GM12878 (cell line): ENCODE results near the gene RHOF. TPM values are rescaled to one million over a fixed set of nuclear protein-coding genes. Genes with fewer than 3 reads are reported as not detected.

Source experiments
- ATAC-seq: fragments of 200-7000 bp; cut with Tn5 transposase; 3 replicates; pipeline ENCODE4 v1.9.1; 2020; ENCODE audit warnings: mild to moderate bottlenecking, moderate library complexity
- BruUV-seq: library from RNA; stranded (reverse); fragments of 400-500 nt; replicated peaks from 2 replicates; lab custom pipeline; 2021; lab: Mats Ljungman, UMichigan
- CTCF ChIA-PET: fragments of 300-600 bp; sonication (Branson Sonifier 250); formaldehyde crosslinking; extraction: SDS; loops from one replicate; lab custom pipeline; 2021; ENCODE audit warnings: inconsistent platforms; lab: Yijun Ruan, JAX
- POLR2A ChIA-PET: fragments of 350-600 bp; formaldehyde crosslinking; extraction: SDS; loops from one replicate; lab custom pipeline; 2021; ENCODE audit warnings: inconsistent platforms; lab: Charles Lee
- RAD21 ChIA-PET: fragments of 300-600 bp; sonication (Branson Sonifier 250); formaldehyde crosslinking; loops from one replicate; lab custom pipeline; 2023; ENCODE audit warnings: antibody characterized with exemption; ENCODE audit not compliant: unreplicated experiment; lab: Charles Lee
- SMC1A ChIA-PET: fragments of 300-600 bp; sonication (Branson Sonifier 250); formaldehyde crosslinking; loops from one replicate; lab custom pipeline; 2023; ENCODE audit not compliant: unreplicated experiment, uncharacterized antibody; lab: Charles Lee
- DNase-seq: peaks from one replicate; pipeline ENCODE4 v3.0.0-alpha.2; 2011; ENCODE audit warnings: low read depth, low spot score
- FAIRE-seq: peaks from 3 replicates; lab custom pipeline; 2011; peaks lifted over from hg19 to GRCh38; lab: Jason Lieb, UNC
- H2AFZ ChIP-seq: 2 replicates; pipeline ENCODE4 v1.6.0; 2011; ENCODE audit warnings: low read depth, low read length, control low read depth; ENCODE audit not compliant: control insufficient read depth
- H3K27ac ChIP-seq: 2 replicates; pipeline ENCODE4 v1.5.1; 2011; ENCODE audit warnings: control low read depth; ENCODE audit not compliant: control insufficient read depth, insufficient read depth
- H3K27me3 ChIP-seq, 2 experiments: replicated peaks in 1 of 2; 2 replicates each; pipeline versions ENCODE4 v1.6.0 to v1.6.1; 2011; ENCODE audit warnings: low read length in 1 of 2; ENCODE audit not compliant: control insufficient read depth in 2 of 2, insufficient read depth in 2 of 2
- H3K36me3 ChIP-seq, 2 experiments: 2 replicates each; pipeline ENCODE4 v1.5.1; 2011; ENCODE audit warnings: low read length in 1 of 2; ENCODE audit not compliant: control insufficient read depth in 2 of 2, insufficient read depth in 2 of 2
- H3K4me1 ChIP-seq: 2 replicates; pipeline ENCODE4 v1.6.1; 2011; ENCODE audit warnings: mild to moderate bottlenecking, low read length, moderate library complexity, mixed read lengths; ENCODE audit not compliant: control insufficient read depth, insufficient read depth
- H3K4me2 ChIP-seq: 2 replicates; pipeline ENCODE4 v1.6.0; 2011; ENCODE audit warnings: control low read depth; ENCODE audit not compliant: control insufficient read depth, insufficient read depth
- H3K4me3 ChIP-seq: fragments of 200-600 bp; sonication (generic); 2 replicates; pipeline ENCODE4 v1.5.1; 2016
- H3K79me2 ChIP-seq: 2 replicates; pipeline ENCODE4 v1.6.0; 2011; ENCODE audit warnings: low read length; ENCODE audit not compliant: control insufficient read depth, insufficient read depth
- H3K9ac ChIP-seq: 2 replicates; pipeline ENCODE4 v1.8.0; 2011; ENCODE audit warnings: low read length, control low read depth, mixed read lengths; ENCODE audit not compliant: control insufficient read depth, insufficient read depth
- H3K9me3 ChIP-seq: replicated peaks from 3 replicates; pipeline ENCODE4 v1.5.1; 2011; ENCODE audit warnings: mild to moderate bottlenecking, low read length; ENCODE audit not compliant: control insufficient read depth, insufficient read depth
- H4K20me1 ChIP-seq: 2 replicates; pipeline ENCODE4 v1.6.0; 2011; ENCODE audit not compliant: control insufficient read depth, insufficient read depth
- KAT2A ChIP-seq: conservative IDR thresholded peaks from 2 replicates; pipeline ENCODE4 v1.6.1; 2011; ENCODE audit warnings: low read depth, low read length; ENCODE audit not compliant: control insufficient read depth
- LARP7 ChIP-seq: fragments of 450-650 bp; IDR thresholded peaks from 2 replicates; pipeline ENCODE4 v1.6.1; 2017; ENCODE audit warnings: mild to moderate bottlenecking
- NR2F1 ChIP-seq: fragments of 450-650 bp; conservative IDR thresholded peaks from 2 replicates; pipeline ENCODE4 v1.6.1; 2017; ENCODE audit warnings: mild to moderate bottlenecking
- POLR2A ChIP-seq: IDR thresholded peaks from 2 replicates; pipeline ENCODE4 v1.6.1; 2011; ENCODE audit warnings: low read depth, mild to moderate bottlenecking, low read length
- POLR2AphosphoS5 ChIP-seq: IDR thresholded peaks from 2 replicates; pipeline ENCODE4 v1.6.1; 2011; ENCODE audit warnings: mild to moderate bottlenecking, low read length, inconsistent platforms
- POU2F2 ChIP-seq: IDR thresholded peaks from 3 replicates; pipeline ENCODE4 v1.6.1; 2011; ENCODE audit warnings: low read depth, mild to moderate bottlenecking, low read length, borderline replicate concordance
- RAD51 ChIP-seq: fragments of 450-650 bp; IDR thresholded peaks from 2 replicates; pipeline ENCODE4 v1.6.1; 2016; ENCODE audit warnings: moderate library complexity, mild to moderate bottlenecking, inconsistent platforms
- STAT1 ChIP-seq: fragments of 450-650 bp; conservative IDR thresholded peaks from 2 replicates; pipeline ENCODE4 v1.6.1; 2014; ENCODE audit warnings: antibody characterized with exemption, mild to moderate bottlenecking
- TARDBP ChIP-seq: IDR thresholded peaks from 2 replicates; pipeline ENCODE4 v1.6.1; 2016; ENCODE audit warnings: borderline replicate concordance
- TCF3 ChIP-seq: IDR thresholded peaks from 2 replicates; pipeline ENCODE4 v1.6.1; 2012; ENCODE audit warnings: low read depth, mild to moderate bottlenecking, low read length, borderline replicate concordance; ENCODE audit not compliant: insufficient read depth
- ZBED1 ChIP-seq: IDR thresholded peaks from 2 replicates; pipeline ENCODE4 v1.6.1; 2016; ENCODE audit warnings: borderline replicate concordance
- WGBS: methylation state at CpG from one replicate; pipeline ENCODE4 v1.1.6; 2016; ENCODE audit warnings: low lambda C conversion rate; ENCODE audit not compliant: insufficient replicate concordance, insufficient coverage; ENCODE audit errors: missing lambda C conversion rate; 5-methylcytosine and 5-hydroxymethylcytosine counted together
- in situ Hi-C: fragments of 300-500 bp; cut with MboI; formaldehyde crosslinking; loops from 9 replicates; pipeline ENCODE4 v1.14.3; 2018; ENCODE audit warnings: mixed read lengths
- intact Hi-C: fragments of 100-400 bp; cut with micrococcal nuclease; formaldehyde crosslinking; loops from one replicate; pipeline ENCODE4 v1.14.2; 2022; ENCODE audit not compliant: unreplicated experiment
- polyA plus RNA-seq, 11 experiments: library from polyadenylated mRNA; depleted of rRNA in 4 of 11; unstranded in 6 of 11; stranded (reverse) in 5 of 11; fragments of >200 nt; fragmentation: Nextera tagmentation in 4 of 11; fragmentation: Illumina TruSeq in 1 of 11; extraction: Ambion mirVana in 4 of 11; extraction: Trizol in 1 of 11; gene quantifications; 1 replicate in 1 of 11; 2 replicates in 10 of 11; pipeline versions ENCODE4 v1.2.1 to v1.2.3, GENCODE V29; 2011 to 2016; ENCODE audit warnings: inconsistent platforms in 2 of 11, missing spikeins in 2 of 11, low read depth in 1 of 11
- total RNA-seq, 4 experiments: library from RNA; depleted of rRNA in 3 of 4; stranded (reverse); fragments of >200 nt in 3 of 4; fragmentation: Illumina TruSeq in 1 of 4; extraction: Trizol in 1 of 4; gene quantifications; 2 replicates each; pipeline versions ENCODE4 v1.2.1 to v1.2.3, GENCODE V29; 2013 to 2021
- TF ChIP-seq, protein P1 (sequence below): IDR thresholded peaks from 2 replicates; pipeline ENCODE4 v1.6.1; 2011; ENCODE audit warnings: borderline replicate concordance, low read depth, mild to moderate bottlenecking, moderate library complexity, low read length; ENCODE audit not compliant: insufficient read depth, poor library complexity, severe bottlenecking

Gene RHOF
- total and polyA plus RNA-seq, 10 of the 15 experiments (the other 5 are each of a cell fraction or from before 2014, with no cell fraction given): 6.1 to 78.7 (median 39.7) TPM

- Histone ChIP-seq H2AFZ (no peak overlapping the region), H3K27me3 (no peaks in the 10 kb centered on the region), H3K9me3 (no peaks in the 10 kb centered on the region), H3K27ac (no peak overlapping the region), H3K4me2 (no peak overlapping the region), H3K9ac (no peak overlapping the region), H3K4me3 (no peak overlapping the region), H3K4me1 (no peaks in the 10 kb centered on the region), H3K36me3 (peaks cover 6 to 18% of the 10 kb centered on the region in 2 experiments; a peak in 3 of 4 replicates), H4K20me1 (no peaks in the 10 kb centered on the region; the same call in 1 of the 2 replicates), H3K79me2 (no peaks in the 10 kb centered on the region)
- in situ Hi-C loops: no loop called here
- ChIA-PET SMC1A (no interaction called here), RAD21 (interaction anchor here (1.4 kb wide), 1 partner anchor 34 kb away, joined by 4 read pairs; no protein-coding TSS in a partner anchor), POLR2A (interaction anchor here (0.6 kb wide), 1 partner anchor 63 kb away, joined by 3 read pairs; no protein-coding TSS in a partner anchor), CTCF (interaction anchor here (1.0 to 2.1 kb wide), 3 partner anchors 9 to 34 kb away, joined by 3 to 8 read pairs (median 4); no protein-coding TSS in a partner anchor)
- WGBS: 95% methylated on average over 8 of the region's 8 CpGs
- intact Hi-C loops: no loop called here
- ATAC-seq (no peak), FAIRE-seq (no peak), DNase-seq (no peak)
- TF ChIP-seq LARP7 (no peak), TARDBP (no peak), TCF3 (no peak), POLR2AphosphoS5 (no peak), KAT2A (no peak)
- no TSS peak for BruUV-seq
Observed at GRCh38 chr12:121828306-121828705, 34.8 kb upstream of the RHOF start.

- no peaks in the 10 kb centered on the region for H3K27me3 ChIP-seq
- H3K27ac ChIP-seq: no peak overlapping the region
- no peak overlapping the region for H2AFZ ChIP-seq
- H3K4me1 ChIP-seq: no peaks in the 10 kb centered on the region
- no peaks in the 10 kb centered on the region for H3K79me2 ChIP-seq
- no peak overlapping the region for H3K4me3 ChIP-seq
- CTCF ChIA-PET: interaction anchor here (1.7 to 2.1 kb wide), 2 partner anchors 10 to 33 kb away, joined by 4 to 8 read pairs; no protein-coding TSS in a partner anchor
- FAIRE-seq (no peak), DNase-seq (no peak), ATAC-seq (no peak)
- BruUV-seq: no TSS peak
- no peak overlapping the region for H3K9ac ChIP-seq
- H3K36me3 ChIP-seq: peaks cover 6 to 21% of the 10 kb centered on the region in 2 experiments; a peak in 3 of 4 replicates
- RAD21 ChIA-PET: interaction anchor here (1.4 kb wide), 1 partner anchor 33 kb away, joined by 4 read pairs; no protein-coding TSS in a partner anchor
- H3K4me2 ChIP-seq: no peak overlapping the region
- TF ChIP-seq RAD51 (no peak), NR2F1 (no peak), STAT1 (no peak), POU2F2 (no peak), POLR2A (0 out of 2 replicates have a peak, but pooled peaks have one; percentile 13), ZBED1 (no peak)
- TF ChIP-seq, protein P1, sequence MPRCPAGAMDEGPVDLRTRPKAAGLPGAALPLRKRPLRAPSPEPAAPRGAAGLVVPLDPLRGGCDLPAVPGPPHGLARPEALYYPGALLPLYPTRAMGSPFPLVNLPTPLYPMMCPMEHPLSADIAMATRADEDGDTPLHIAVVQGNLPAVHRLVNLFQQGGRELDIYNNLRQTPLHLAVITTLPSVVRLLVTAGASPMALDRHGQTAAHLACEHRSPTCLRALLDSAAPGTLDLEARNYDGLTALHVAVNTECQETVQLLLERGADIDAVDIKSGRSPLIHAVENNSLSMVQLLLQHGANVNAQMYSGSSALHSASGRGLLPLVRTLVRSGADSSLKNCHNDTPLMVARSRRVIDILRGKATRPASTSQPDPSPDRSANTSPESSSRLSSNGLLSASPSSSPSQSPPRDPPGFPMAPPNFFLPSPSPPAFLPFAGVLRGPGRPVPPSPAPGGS: no peak
- in situ Hi-C loops: no loop called here
- POLR2A ChIA-PET: interaction anchor here (0.5 to 0.6 kb wide), 2 partner anchors 63 to 98 kb away, joined by 3 to 5 read pairs; no protein-coding TSS in a partner anchor
- intact Hi-C loops: no loop called here
- 96% methylated on average over 37 of the region's 48 CpGs for WGBS
- H3K9me3 ChIP-seq: no peaks in the 10 kb centered on the region
- H4K20me1 ChIP-seq: no peaks in the 10 kb centered on the region; the same call in 1 of the 2 replicates
- SMC1A ChIA-PET: no interaction called here
Observed at GRCh38 chr12:121827351-121828099, 34.0 kb upstream of the RHOF start.
